Vagina (tissue), 2 donors: ENCODE results near the gene MYG1.

Experiments
- CTCF ChIP-seq, 3 experiments: fragments of 450-650 bp in 2 of 3; fragments of 200-600 bp in 1 of 3; sonication (generic) in 1 of 3; IDR thresholded peaks; one replicate each; pipeline ENCODE4 v1.5.1; 2017 to 2019; ENCODE audit warnings: antibody characterized with exemption in 3 of 3, mild to moderate bottlenecking in 2 of 3, moderate library complexity in 2 of 3
- POLR2A ChIP-seq, 2 donors: fragments of 450-650 bp; IDR thresholded peaks; one replicate each; pipeline ENCODE4 v1.6.1; 2017; ENCODE audit warnings: antibody characterized with exemption in 2 of 2, mild to moderate bottlenecking in 2 of 2, moderate library complexity in 2 of 2

- TF ChIP-seq CTCF (IDR thresholded peaks at IDR 0.05) (no peak), POLR2A (IDR thresholded peaks at IDR 0.05) (no peak)
These were observed 39.4 kb downstream of the MYG1 start for GRCh38 chr12:53338916-53339315.
